ENCODE results near the gene ABCG8.

GRCh38 chr2:43874776-43875451 is 36.1 kb downstream of the ABCG8 start:
- TF ChIP-seq MAX (IDR thresholded peaks at IDR 0.05; ENCODE audit: insufficient read depth, insufficient read length), result no peak
- no peak for TF ChIP-seq POLR2AphosphoS5 (IDR thresholded peaks at IDR 0.05; ENCODE audit: insufficient read depth, low read depth, low read length)
- no peak for TF ChIP-seq GATA2 (IDR thresholded peaks at IDR 0.05; ENCODE audit: insufficient read depth, insufficient read length, low read depth, low read length)
- TF ChIP-seq CTCF (IDR thresholded peaks at IDR 0.05; ENCODE audit: extremely low read depth in 1 of 2, insufficient read depth in 1 of 2, low read depth in 1 of 2, low read length in 2 of 2), result no peak
- no peak for TF ChIP-seq EZH2 (IDR thresholded peaks at IDR 0.05; ENCODE audit: borderline replicate concordance, low read depth, low read length, severe bottlenecking)
- TF ChIP-seq JUN (IDR thresholded peaks at IDR 0.05; ENCODE audit: borderline replicate concordance, insufficient read depth, insufficient read length, low read depth), result no peak
